IPS DF 6.9 (cell line): ENCODE measurements around the gene TNFRSF25.

ENCODE experiments used
- DNase-seq: peaks from one replicate; pipeline ENCODE4 v3.0.0-alpha.2; 2013; ENCODE audit warnings: low read depth, low spot score
- H3K27ac ChIP-seq: one replicate; pipeline ENCODE4 v1.5.1; 2013; ENCODE audit warnings: low read length, control low read depth
- H3K27me3 ChIP-seq: 2 replicates; pipeline ENCODE4 v1.6.1; 2013; ENCODE audit warnings: mild to moderate bottlenecking, low read length; ENCODE audit not compliant: control insufficient read depth, insufficient read depth
- H3K36me3 ChIP-seq: 2 replicates; pipeline ENCODE4 v1.6.1; 2013; ENCODE audit warnings: low read length; ENCODE audit not compliant: control insufficient read depth, insufficient read depth
- H3K4me1 ChIP-seq: 2 replicates; pipeline ENCODE4 v1.6.1; 2013; ENCODE audit warnings: low read length; ENCODE audit not compliant: control insufficient read depth, insufficient read depth
- H3K4me3 ChIP-seq: 2 replicates; pipeline ENCODE4 v1.5.1; 2013; ENCODE audit warnings: mild to moderate bottlenecking, low read length
- H3K9me3 ChIP-seq: 2 replicates; pipeline ENCODE4 v1.6.1; 2013; ENCODE audit warnings: low read length, inconsistent platforms; ENCODE audit not compliant: control insufficient read depth, insufficient read depth
- WGBS: extraction: QIAGEN DNeasy Blood & Tissue Kit; methylation state at CpG from one replicate; pipeline ENCODE4 v1.1.7; 2013; ENCODE audit warnings: mixed read lengths, missing lambda C conversion rate; ENCODE audit not compliant: insufficient read length, insufficient coverage; 5-methylcytosine and 5-hydroxymethylcytosine counted together

Gene TNFRSF25

DNA sequence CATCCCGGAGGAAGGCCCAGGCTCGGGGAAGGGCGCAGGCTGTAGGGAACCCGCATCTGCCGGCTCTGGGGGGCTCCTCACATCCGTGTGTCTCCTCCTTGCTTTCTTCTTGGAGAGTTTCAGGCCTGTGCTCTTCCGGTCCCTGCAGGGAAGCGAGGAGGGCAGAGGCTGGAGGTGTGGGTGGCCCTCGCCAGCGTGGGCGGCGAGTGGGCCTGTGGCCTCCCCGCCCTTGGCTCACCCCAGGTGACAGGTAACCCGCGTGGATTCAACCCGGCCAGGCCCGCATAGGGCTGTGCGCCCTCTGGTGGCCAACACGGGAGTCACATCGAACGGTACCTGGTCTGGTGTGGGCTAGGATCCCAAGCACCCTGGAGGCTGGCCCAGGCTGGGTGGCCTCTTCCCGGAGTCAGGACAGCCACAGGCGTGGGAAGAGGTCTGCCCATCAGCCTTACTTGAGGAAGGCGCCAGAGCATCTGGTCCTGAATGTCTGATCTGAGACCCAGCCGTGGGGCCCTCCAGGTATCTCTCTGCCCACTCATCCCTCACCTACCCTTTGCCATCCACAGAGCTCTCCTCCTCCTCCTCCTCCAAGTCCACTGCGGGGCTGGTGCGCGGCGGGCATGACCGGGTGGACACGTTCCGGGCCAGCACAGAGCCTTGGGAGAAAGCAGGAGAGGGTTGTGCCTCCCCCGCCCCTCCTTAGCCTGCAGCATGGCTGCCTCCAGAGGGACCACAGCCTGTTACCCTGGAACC, 9.6 kb upstream of the TNFRSF25 start:
- Histone ChIP-seq H3K4me1 (peaks cover 8% of the 10 kb centered on the region), H3K36me3 (peaks cover 6% of the 10 kb centered on the region; the same call in 1 of the 2 replicates), H3K9me3 (no peaks in the 10 kb centered on the region), H3K27ac (no peak overlapping the region), H3K27me3 (no peaks in the 10 kb centered on the region), H3K4me3 (no peak overlapping the region)
- no CpG with 5 or more reads among the region's 33 CpGs for WGBS
- DNase-seq: no peak

DNA sequence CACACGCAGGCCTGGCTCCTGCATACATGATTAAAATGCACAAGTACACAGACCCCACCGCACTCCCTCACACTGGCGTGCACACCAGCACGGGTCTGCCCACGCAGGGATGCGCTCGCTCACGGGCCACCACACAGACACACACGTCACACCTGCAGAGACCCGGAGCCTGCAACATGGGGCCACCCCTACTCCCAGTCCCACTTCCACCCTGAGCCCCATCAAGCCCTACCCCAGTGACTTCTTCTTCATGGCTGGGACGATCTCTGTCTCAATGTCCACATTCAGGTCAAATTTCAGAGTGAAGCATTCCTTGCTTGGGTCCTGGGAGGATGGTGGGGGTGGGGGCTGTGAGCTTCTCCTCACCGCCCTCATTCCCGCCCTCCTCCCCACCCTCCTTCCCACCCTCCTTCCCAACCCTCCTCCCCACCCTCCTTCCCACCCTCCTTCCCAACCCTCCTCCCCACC, 8.9 kb upstream of the TNFRSF25 start:
- no peak overlapping the region for H3K4me3 ChIP-seq
- H3K36me3 ChIP-seq: peaks cover 11% of the 10 kb centered on the region; the same call in 1 of the 2 replicates
- H3K27ac ChIP-seq: no peak overlapping the region
- WGBS: no CpG with 5 or more reads among the region's 13 CpGs
- no peaks in the 10 kb centered on the region for H3K27me3 ChIP-seq
- no peaks in the 10 kb centered on the region for H3K9me3 ChIP-seq
- peaks cover 8% of the 10 kb centered on the region for H3K4me1 ChIP-seq
- DNase-seq: no peak

DNA sequence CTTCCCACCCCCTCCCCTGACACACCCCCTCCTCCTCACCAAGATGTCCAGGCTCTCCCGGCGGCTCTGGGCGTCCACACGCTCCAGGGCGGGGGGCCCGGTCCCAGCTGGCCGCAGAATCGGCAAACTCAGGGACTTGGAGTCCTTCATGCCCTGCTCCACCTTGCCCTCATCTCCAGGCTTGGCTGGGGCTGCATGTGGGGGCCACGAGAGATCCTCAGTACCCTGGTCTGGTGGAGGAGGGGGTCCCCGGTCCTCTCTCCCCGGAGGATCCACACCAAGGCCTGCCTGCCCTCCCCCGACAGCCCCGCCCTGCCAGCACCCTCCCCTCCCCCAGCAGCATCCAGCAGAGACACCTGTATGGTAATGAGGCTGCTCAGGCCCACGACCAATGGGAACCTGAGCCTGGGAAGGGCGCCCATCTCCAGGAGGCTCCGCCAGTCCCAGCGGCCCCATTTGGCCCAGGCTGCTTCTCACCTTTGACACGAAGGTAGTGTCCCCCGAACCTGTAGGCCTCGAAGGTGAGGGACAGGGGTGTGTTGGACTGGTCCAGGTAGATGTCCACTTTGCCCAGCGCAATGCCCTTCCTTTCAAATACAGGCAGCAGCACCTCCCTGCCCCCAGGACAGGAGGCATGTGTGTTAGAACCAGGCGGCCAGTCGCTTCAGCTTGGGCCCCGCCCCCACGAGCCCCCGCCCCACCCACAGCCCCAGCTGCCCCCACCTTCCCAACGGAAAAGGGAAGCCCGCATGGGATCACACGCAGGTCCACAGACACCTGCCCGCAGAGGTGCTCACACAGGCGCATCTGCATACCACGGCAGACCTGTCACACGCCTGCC, 8.2 kb upstream of the TNFRSF25 start:
- no CpG with 5 or more reads among the region's 33 CpGs for WGBS
- H3K4me1 ChIP-seq: peaks cover 8% of the 10 kb centered on the region
- H3K27ac ChIP-seq: no peak overlapping the region
- DNase-seq: no peak
- peaks cover 11% of the 10 kb centered on the region; the same call in 1 of the 2 replicates for H3K36me3 ChIP-seq
- no peaks in the 10 kb centered on the region for H3K27me3 ChIP-seq
- H3K9me3 ChIP-seq: no peaks in the 10 kb centered on the region
- no peak overlapping the region for H3K4me3 ChIP-seq

DNA sequence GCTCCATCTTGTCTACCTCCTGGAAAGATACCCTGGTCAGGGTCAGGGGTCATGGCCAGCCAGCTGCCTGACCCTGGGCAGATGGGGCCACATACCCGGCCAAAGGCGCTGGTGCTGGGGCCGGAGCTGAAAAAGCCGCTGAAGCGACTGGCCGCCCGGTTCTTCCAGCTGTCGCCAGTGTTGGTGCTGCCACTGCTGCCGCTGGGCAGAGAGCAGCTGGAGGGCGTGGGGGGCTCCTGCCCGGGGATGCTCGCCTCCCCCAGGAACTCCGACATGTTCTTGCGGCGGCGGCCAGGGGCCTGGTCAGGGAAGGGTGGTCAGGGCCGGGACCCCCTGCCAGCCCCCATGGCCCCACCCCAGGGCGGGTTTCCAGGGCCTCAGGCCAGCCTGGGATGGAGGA, 7.2 kb upstream of the TNFRSF25 start:
- peaks cover 8% of the 10 kb centered on the region for H3K4me1 ChIP-seq
- H3K27ac ChIP-seq: no peak overlapping the region
- peaks cover 22% of the 10 kb centered on the region for H3K36me3 ChIP-seq
- no peaks in the 10 kb centered on the region for H3K27me3 ChIP-seq
- WGBS: no CpG with 5 or more reads among the region's 18 CpGs
- DNase-seq: no peak
- H3K4me3 ChIP-seq: no peak overlapping the region
- H3K9me3 ChIP-seq: no peaks in the 10 kb centered on the region

DNA sequence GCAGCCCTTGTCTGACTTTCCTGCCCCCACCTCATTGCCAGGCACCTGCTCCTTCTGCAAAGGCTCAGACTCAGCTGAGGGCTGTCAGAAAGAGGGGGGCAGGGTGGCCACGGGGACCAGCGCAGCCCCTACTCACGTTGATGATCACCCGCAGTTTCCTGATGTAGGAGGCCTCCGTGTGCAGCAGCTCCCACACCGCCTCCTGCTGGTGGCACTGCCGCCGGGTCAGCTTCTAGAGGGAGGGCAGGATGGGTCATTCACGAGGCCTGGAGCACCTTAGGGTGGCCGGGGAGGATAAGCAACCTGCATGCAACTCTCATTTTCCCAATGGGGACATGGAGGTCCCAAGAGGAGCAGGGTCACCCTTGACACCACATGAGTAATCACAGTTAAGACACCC, 6.4 kb upstream of the TNFRSF25 start:
- no CpG with 5 or more reads among the region's 10 CpGs for WGBS
- Histone ChIP-seq H3K27ac (no peak overlapping the region), H3K4me3 (no peak overlapping the region), H3K4me1 (peaks cover 6% of the 10 kb centered on the region), H3K9me3 (no peaks in the 10 kb centered on the region), H3K27me3 (no peaks in the 10 kb centered on the region), H3K36me3 (peaks cover 27% of the 10 kb centered on the region)
- DNase-seq: no peak

DNA sequence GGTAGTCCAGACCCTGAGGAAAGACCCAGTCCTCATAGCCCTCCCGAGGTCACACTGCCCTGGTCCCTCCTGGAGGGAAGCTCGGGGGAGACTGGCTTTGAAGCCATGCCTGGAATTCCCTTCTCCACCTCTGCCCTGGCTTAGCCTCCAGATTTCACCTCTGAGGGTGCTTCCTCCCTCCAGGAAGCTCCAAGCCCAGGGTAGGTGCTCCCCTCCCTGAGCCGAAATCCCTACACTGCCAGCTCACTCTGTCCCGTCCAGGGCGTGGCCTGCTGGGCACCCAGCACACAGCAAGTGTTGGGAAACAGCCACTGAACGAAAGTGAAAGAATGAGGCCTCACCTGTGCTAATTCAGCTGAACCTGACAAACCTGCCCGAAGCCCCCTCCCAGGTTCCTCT, 6.0 kb upstream of the TNFRSF25 start:
- Histone ChIP-seq H3K4me3 (no peak overlapping the region), H3K9me3 (no peaks in the 10 kb centered on the region), H3K36me3 (peaks cover 29% of the 10 kb centered on the region), H3K27me3 (no peaks in the 10 kb centered on the region), H3K4me1 (peaks cover 5% of the 10 kb centered on the region), H3K27ac (no peak overlapping the region)
- DNase-seq: no peak
- no CpG with 5 or more reads among the region's 7 CpGs for WGBS

DNA sequence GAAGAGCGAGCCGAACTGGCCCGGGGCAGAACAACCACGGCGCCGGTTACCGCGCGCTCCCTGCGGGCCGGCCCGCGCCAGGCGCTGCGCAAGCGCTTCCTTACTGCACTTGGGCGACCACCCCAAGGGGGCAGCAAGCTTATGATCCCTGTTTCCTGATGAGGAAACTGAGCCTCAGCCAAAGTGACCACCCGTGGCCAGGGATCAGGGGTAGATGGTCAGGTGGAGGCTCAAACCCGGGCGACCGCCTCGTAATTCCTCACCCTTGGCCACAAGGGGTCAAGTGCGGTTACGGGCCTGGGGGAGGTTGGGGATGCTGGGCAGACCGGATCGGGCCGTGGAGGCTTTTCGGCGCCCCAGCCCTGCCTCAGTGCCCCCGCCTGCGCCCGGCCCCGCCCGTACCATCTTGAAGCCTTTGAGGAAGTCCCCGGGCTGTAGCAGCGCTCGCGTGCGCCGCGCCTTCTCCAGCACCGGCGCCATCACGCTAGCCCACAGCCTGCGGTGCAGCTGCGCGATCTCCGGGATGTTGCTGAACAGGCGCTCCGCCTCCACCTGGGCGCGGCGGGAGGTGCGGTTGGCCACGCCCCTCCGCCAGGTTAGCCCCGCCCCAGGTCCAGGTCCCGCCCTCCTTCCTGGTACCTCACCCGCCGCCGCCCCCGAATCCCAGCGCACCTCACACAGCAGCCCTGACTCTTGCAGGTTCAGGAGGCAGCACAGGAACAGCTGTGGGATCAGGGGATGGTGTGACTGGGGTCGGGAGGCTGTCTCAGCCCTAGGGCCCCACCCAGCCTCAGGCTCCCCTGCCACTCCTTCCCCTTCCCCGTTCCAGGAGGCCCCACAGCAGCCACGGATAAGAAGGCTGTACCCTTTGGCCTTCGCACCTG, 5.4 kb upstream of the TNFRSF25 start:
- Histone ChIP-seq H3K9me3 (no peaks in the 10 kb centered on the region), H3K36me3 (peaks cover 29% of the 10 kb centered on the region), H3K4me1 (peaks cover 5% of the 10 kb centered on the region), H3K27ac (no peak overlapping the region), H3K27me3 (no peaks in the 10 kb centered on the region), H3K4me3 (no peak overlapping the region)
- WGBS: no CpG with 5 or more reads among the region's 67 CpGs
- no peak for DNase-seq

DNA sequence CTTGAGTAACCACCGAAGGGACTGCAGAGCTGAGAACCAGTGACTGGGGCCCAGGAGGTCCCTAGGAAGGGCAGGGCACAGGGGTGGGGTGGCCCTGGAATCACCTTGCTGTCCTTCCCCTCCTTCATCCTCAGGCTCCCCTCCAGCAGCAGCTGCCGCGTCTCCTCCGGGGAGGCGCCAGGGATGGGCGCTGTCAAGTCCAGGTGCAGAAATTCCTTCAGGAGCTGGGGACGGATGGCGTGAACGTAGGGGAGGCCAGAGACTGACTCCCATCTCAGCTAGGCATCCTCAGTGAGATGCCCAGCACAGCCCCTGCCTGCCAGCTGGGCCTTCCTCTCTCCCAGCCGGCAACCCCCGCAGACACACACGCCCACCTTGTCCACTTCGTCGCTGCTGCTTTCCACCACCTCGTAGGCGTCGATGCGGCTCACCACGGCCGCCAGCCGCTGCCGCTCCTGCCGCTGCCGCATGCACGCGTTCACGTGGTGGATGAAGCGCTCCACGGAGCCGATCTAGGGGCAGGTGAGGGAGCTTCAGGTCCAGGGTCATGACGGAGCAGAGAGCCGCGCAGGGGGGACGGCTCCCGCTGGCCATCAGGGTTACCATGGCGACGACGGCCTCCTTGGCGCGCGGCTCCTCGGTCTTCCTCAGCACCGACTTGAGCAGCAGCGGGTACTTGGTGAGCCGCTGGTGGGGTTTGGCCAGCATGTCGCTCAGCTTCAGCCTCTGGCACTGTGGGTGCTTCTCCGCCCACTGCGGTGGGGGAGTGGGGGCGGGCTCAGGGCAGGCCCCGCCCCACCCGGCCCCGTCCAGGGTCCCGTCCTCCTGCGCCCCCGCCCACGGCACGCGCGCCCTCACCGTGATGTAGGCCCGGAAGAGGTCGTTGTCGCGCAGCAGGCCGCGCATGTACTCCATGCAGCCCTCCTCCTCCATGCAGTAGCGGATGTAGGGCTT, 4.4 kb upstream of the TNFRSF25 start:
- Histone ChIP-seq H3K27me3 (no peaks in the 10 kb centered on the region), H3K4me3 (no peak overlapping the region), H3K36me3 (peaks cover 29% of the 10 kb centered on the region), H3K27ac (no peak overlapping the region), H3K9me3 (no peaks in the 10 kb centered on the region), H3K4me1 (peaks cover 4% of the 10 kb centered on the region)
- no peak for DNase-seq
- WGBS: no CpG with 5 or more reads among the region's 67 CpGs

DNA sequence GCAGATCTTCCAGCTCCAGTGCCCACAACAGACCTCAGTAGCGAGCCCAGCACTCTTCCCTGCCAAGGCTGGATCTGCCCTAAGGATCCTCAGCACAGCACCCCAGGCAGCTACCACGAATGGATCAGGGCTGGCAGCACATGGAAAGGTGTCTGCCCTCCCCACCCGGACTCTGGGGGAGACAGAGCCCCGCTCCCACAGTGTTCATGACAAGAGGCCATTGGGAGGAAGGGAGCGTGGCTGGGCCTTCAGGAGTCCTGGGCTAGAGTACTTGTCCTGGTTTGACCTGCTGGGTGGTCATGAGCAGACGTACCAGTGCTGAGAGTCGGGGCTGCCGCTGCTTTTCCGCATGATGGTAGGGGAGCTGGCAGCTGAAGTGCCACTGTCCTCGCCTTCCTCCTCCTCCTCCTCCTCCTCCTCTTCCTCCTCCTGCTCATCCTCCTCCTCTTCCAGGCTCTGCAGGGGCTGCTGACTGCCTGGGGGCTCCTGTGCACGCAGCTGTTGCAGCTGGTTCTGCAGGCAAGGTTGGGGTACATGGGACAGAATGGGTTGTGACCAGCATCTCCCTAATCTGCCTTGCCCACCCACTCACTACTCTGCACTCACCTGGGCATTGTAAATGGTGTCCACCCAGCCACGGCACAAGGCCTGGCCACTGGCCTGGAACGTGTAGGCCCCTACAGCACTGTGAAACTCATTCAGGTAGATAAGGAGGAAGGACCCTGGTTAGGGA, 2.9 kb upstream of the TNFRSF25 start:
- DNase-seq: no peak
- Histone ChIP-seq H3K27me3 (no peaks in the 10 kb centered on the region), H3K4me1 (peaks cover 4% of the 10 kb centered on the region; the same call in 1 of the 2 replicates), H3K36me3 (peaks cover 29% of the 10 kb centered on the region), H3K27ac (no peak overlapping the region), H3K9me3 (no peaks in the 10 kb centered on the region), H3K4me3 (no peak overlapping the region)
- no CpG with 5 or more reads among the region's 13 CpGs for WGBS
